CD4-positive, alpha-beta T cell treated with Interleukin-1 beta for 1 hour (primary cell): Measurements from ENCODE around the gene VPS36.
A peak's percentile ranks its signal among the peaks of the same experiment; 100 is the strongest.
"Not testable (repeated sequence)": the region's sequence is repeated elsewhere in the genome, so short reads cannot be mapped to it uniquely, and the experiment has no call there.

Source experiments
- DNase-seq, 2 donors: peaks; one replicate each; pipeline ENCODE4 v3.0.0-alpha.2; 2020 to 2022

VPS36 gene

GRCh38 chr13:52450012-52450792 lies at the start of gene VPS36:
VPS36 (minus strand) TSS chr13:52450634; CDS start chr13:52450594, 40 bp downstream.
- DNase-seq = peak; percentile 95

GRCh38 chr13:52497979-52498378 lies 47.5 kb upstream of the VPS36 start:
- peak in 1 of 2 donors; percentile 8 for DNase-seq

- not testable (repeated sequence) for DNase-seq
These were observed 43.8 kb upstream of the VPS36 start for GRCh38 chr13:52494241-52494640.

GRCh38 chr13:52491015-52491414 lies 40.6 kb upstream of the VPS36 start:
- not testable (repeated sequence) for DNase-seq

- DNase-seq = not testable (repeated sequence)
These were observed 38.3 kb upstream of the VPS36 start for GRCh38 chr13:52488763-52489162.

- DNase-seq = not testable (repeated sequence)
These were observed 36.6 kb upstream of the VPS36 start for GRCh38 chr13:52487078-52487477.

GRCh38 chr13:52480677-52481428 lies 30.4 kb upstream of the VPS36 start:
- not testable (repeated sequence) for DNase-seq

- not testable (repeated sequence) for DNase-seq
These were observed 18.1 kb upstream of the VPS36 start for GRCh38 chr13:52468487-52468886.

GRCh38 chr13:52463526-52463925 lies 13.1 kb upstream of the VPS36 start:
- DNase-seq = no peak

- DNase-seq = no peak
These were observed 10.8 kb upstream of the VPS36 start for GRCh38 chr13:52461265-52461664.

- no peak for DNase-seq
These were observed 9.2 kb upstream of the VPS36 start for GRCh38 chr13:52459668-52460067.

GRCh38 chr13:52455677-52456041 lies 5.2 kb upstream of the VPS36 start:
- DNase-seq = peak; percentile 73 to 75

- DNase-seq = peak; percentile 94
These were observed 4.6 kb upstream of the VPS36 start, which contains the start of gene CKAP2 for GRCh38 chr13:52454820-52455676. CKAP2 (plus strand) TSS chr13:52455478; CDS start chr13:52455557, 79 bp downstream.

GRCh38 chr13:52454459-52454819 lies 4.0 kb upstream of the VPS36 start:
- peak; percentile 39 to 40 for DNase-seq

GRCh38 chr13:52452470-52452869 lies 2.0 kb upstream of the VPS36 start:
- no peak for DNase-seq

GRCh38 chr13:52451135-52451804 lies 836 bp upstream of the VPS36 start:
- DNase-seq = no peak

- no peak for DNase-seq
These were observed 321 bp upstream of the VPS36 start for GRCh38 chr13:52450793-52451116.

- no peak for DNase-seq
These were observed 963 bp downstream of the VPS36 start for GRCh38 chr13:52449331-52450011.

- DNase-seq = no peak
These were observed 2.5 kb downstream of the VPS36 start for GRCh38 chr13:52447815-52448552.

GRCh38 chr13:52447354-52447753 lies 3.1 kb downstream of the VPS36 start:
- DNase-seq = no peak

- no peak for DNase-seq
These were observed 4.2 kb downstream of the VPS36 start for GRCh38 chr13:52446265-52446664.
